HepG2 (cell line): ENCODE data around the gene KATNB1. TPM values are rescaled to one million over a fixed set of nuclear protein-coding genes. Genes with fewer than 3 reads are reported as not detected.

Experiments used
- CEBPB ChIP-seq: IDR thresholded peaks from 2 replicates; pipeline ENCODE4 v1.6.1; 2011; ENCODE audit warnings: low read depth, low read length, improper control_type of control experiment, borderline replicate concordance
- ELK4 ChIP-seq: sonication (generic); formaldehyde crosslinking; IDR thresholded peaks from 2 replicates; pipeline ENCODE4 v1.9.0; 2021; ENCODE audit warnings: missing genetic modification reagents, borderline replicate concordance
- HMG20A ChIP-seq: IDR thresholded peaks from 2 replicates; pipeline ENCODE4 v1.6.1; 2016; ENCODE audit warnings: borderline replicate concordance
- HOXA9 ChIP-seq: sonication (generic); formaldehyde crosslinking; IDR thresholded peaks from 2 replicates; pipeline ENCODE4 v1.8.1; 2022; ENCODE audit warnings: missing genetic modification reagents, mild to moderate bottlenecking, moderate library complexity, borderline replicate concordance
- NFKBIZ ChIP-seq: IDR thresholded peaks from 2 replicates; pipeline ENCODE4 v1.6.1; 2018; ENCODE audit warnings: missing genetic modification reagents, missing compliant biosample characterization
- NR2F2 ChIP-seq: IDR thresholded peaks from 2 replicates; pipeline ENCODE4 v1.6.1; 2012; ENCODE audit warnings: low read depth, inconsistent platforms, borderline replicate concordance
- RARA ChIP-seq: IDR thresholded peaks from 2 replicates; pipeline ENCODE4 v1.6.1; 2016; ENCODE audit warnings: missing genetic modification reagents, missing compliant biosample characterization
- SOX13 ChIP-seq, 3 experiments: fragments of 450-650 bp in 1 of 3; sonication (generic) in 1 of 3; formaldehyde crosslinking in 1 of 3; IDR thresholded peaks in 2 of 3; conservative IDR thresholded peaks in 1 of 3; 2 replicates each; pipeline versions ENCODE4 v1.5.0 to v1.6.1; 2016 to 2020; ENCODE audit warnings: antibody characterized with exemption in 1 of 3, mild to moderate bottlenecking in 1 of 3, missing compliant biosample characterization in 1 of 3, missing genetic modification reagents in 1 of 3, moderate library complexity in 1 of 3
- YEATS4 ChIP-seq: sonication (generic); formaldehyde crosslinking; IDR thresholded peaks from 2 replicates; pipeline ENCODE4 v1.4.0; 2020; ENCODE audit warnings: missing genetic modification reagents, borderline replicate concordance
- ZBTB10 ChIP-seq: sonication (generic); formaldehyde crosslinking; IDR thresholded peaks from 2 replicates; pipeline ENCODE4 v1.4.0; 2020; ENCODE audit warnings: missing genetic modification reagents, borderline replicate concordance
- ZBTB49 ChIP-seq: sonication (generic); formaldehyde crosslinking; IDR thresholded peaks from 2 replicates; pipeline ENCODE4 v1.4.0; 2020; ENCODE audit warnings: missing genetic modification reagents, borderline replicate concordance
- ZBTB7B ChIP-seq: sonication (generic); formaldehyde crosslinking; IDR thresholded peaks from 2 replicates; pipeline ENCODE4 v1.4.0; 2020; ENCODE audit warnings: missing genetic modification reagents
- ZMAT3 ChIP-seq: sonication (generic); formaldehyde crosslinking; conservative IDR thresholded peaks from 2 replicates; pipeline ENCODE4 v1.7.0; 2021; ENCODE audit warnings: missing genetic modification reagents
- ZMYM3 ChIP-seq: sonication (generic); formaldehyde crosslinking; IDR thresholded peaks from 2 replicates; pipeline ENCODE4 v1.5.1; 2020; ENCODE audit warnings: mild to moderate bottlenecking, missing genetic modification reagents
- ZNF326 ChIP-seq: sonication (generic); formaldehyde crosslinking; IDR thresholded peaks from 2 replicates; pipeline ENCODE4 v1.4.0; 2020; ENCODE audit warnings: missing genetic modification reagents, borderline replicate concordance
- polyA plus RNA-seq, 8 experiments: library from polyadenylated mRNA; depleted of rRNA in 3 of 8; stranded (reverse) in 7 of 8; unstranded in 1 of 8; fragments of >200 nt; fragmentation: Illumina TruSeq in 4 of 8; extraction: Trizol in 4 of 8; gene quantifications; 2 replicates each; pipeline versions ENCODE4 v1.2.1 to v1.2.3, GENCODE V29; 2011 to 2016; ENCODE audit warnings: low read depth in 4 of 8, missing spikeins in 1 of 8, mixed read lengths in 1 of 8; ENCODE audit not compliant: insufficient read depth in 1 of 8
- total RNA-seq, 5 experiments: library from RNA; depleted of rRNA; stranded (reverse); fragments of >200 nt; fragmentation: Illumina TruSeq; extraction: Trizol; gene quantifications; 2 replicates each; pipeline ENCODE4 v1.2.3, GENCODE V29; 2016; ENCODE audit warnings: low read depth in 1 of 5
- TF ChIP-seq, protein P1 (sequence below): sonication (generic); formaldehyde crosslinking; IDR thresholded peaks from 2 replicates; pipeline ENCODE4 v1.4.0; 2020; ENCODE audit warnings: missing genetic modification reagents, mild to moderate bottlenecking, borderline replicate concordance
- TF ChIP-seq, protein P2 (sequence below): IDR thresholded peaks from 2 replicates; pipeline ENCODE4 v1.4.0; 2020; ENCODE audit warnings: mild to moderate bottlenecking, missing genetic modification reagents

KATNB1 gene
- total and polyA plus RNA-seq, 2 of the 13 experiments (the other 11 are each of a cell fraction or from before 2014, with no cell fraction given) = 31.5 to 43.5 TPM

DNA sequence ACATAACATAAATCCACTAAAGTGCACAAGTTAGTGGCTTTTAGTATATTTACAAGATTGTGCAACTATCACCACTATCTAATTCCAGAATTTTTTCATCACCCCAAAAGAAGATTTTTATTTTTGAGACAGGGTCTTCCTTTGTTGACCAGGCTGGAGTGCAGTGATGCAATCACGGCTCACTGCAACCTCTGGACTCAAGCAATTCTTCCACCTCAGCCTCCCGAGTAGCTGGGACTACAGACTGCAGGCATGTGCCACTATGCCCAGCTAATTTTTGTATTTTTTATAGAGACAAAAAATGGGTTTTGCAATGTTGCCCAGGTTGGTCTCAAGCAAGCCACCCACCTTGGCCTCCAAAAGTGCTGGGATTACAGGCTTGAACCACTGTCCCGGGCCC, 25.9 kb upstream of the KATNB1 start (continued):
- no peak for TF ChIP-seq ZBTB49 (CRISPR knock-in tag)
- no peak for TF ChIP-seq ZMAT3 (CRISPR knock-in tag)
- TF ChIP-seq ZBTB7B = peak; percentile 78
- TF ChIP-seq, protein P1, sequence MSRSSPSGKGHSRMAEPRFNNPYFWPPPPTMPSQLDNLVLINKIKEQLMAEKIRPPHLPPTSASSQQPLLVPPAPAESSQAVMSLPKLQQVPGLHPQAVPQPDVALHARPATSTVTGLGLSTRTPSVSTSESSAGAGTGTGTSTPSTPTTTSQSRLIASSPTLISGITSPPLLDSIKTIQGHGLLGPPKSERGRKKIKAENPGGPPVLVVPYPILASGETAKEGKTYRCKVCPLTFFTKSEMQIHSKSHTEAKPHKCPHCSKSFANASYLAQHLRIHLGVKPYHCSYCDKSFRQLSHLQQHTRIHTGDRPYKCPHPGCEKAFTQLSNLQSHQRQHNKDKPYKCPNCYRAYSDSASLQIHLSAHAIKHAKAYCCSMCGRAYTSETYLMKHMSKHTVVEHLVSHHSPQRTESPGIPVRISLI (CRISPR knock-in tag) = peak; percentile 68; the same call in 1 of the 2 replicates
- TF ChIP-seq RARA = peak; percentile 23; the same call in 1 of the 2 replicates
- TF ChIP-seq, protein P2, sequence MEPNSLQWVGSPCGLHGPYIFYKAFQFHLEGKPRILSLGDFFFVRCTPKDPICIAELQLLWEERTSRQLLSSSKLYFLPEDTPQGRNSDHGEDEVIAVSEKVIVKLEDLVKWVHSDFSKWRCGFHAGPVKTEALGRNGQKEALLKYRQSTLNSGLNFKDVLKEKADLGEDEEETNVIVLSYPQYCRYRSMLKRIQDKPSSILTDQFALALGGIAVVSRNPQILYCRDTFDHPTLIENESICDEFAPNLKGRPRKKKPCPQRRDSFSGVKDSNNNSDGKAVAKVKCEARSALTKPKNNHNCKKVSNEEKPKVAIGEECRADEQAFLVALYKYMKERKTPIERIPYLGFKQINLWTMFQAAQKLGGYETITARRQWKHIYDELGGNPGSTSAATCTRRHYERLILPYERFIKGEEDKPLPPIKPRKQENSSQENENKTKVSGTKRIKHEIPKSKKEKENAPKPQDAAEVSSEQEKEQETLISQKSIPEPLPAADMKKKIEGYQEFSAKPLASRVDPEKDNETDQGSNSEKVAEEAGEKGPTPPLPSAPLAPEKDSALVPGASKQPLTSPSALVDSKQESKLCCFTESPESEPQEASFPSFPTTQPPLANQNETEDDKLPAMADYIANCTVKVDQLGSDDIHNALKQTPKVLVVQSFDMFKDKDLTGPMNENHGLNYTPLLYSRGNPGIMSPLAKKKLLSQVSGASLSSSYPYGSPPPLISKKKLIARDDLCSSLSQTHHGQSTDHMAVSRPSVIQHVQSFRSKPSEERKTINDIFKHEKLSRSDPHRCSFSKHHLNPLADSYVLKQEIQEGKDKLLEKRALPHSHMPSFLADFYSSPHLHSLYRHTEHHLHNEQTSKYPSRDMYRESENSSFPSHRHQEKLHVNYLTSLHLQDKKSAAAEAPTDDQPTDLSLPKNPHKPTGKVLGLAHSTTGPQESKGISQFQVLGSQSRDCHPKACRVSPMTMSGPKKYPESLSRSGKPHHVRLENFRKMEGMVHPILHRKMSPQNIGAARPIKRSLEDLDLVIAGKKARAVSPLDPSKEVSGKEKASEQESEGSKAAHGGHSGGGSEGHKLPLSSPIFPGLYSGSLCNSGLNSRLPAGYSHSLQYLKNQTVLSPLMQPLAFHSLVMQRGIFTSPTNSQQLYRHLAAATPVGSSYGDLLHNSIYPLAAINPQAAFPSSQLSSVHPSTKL (CRISPR knock-in tag) = peak; percentile 92
- peak; percentile 34; the same call in 1 of the 2 replicates for TF ChIP-seq ZBTB10
- TF ChIP-seq HOXA9 = no peak
- TF ChIP-seq ZMYM3 = peak; percentile 54; the same call in 1 of the 2 replicates
- no peak for TF ChIP-seq SOX13 (IDR thresholded peaks at IDR 0.05)
- peak in 1 of 2 experiments; percentile 74; a peak in 2 of 4 replicates for TF ChIP-seq SOX13 (CRISPR knock-in tag; conservative IDR thresholded peaks at IDR 0.05 in 1 of 2, IDR thresholded peaks at IDR 0.05 in 1 of 2)
- TF ChIP-seq HMG20A = peak; percentile 43; the same call in 1 of the 2 replicates
- no peak for TF ChIP-seq ELK4 (CRISPR knock-in tag)
- TF ChIP-seq CEBPB = peak; percentile 97
- no peak for TF ChIP-seq ZNF326
- peak; percentile 61; the same call in 1 of the 2 replicates for TF ChIP-seq YEATS4
- 0 out of 2 replicates have a peak, but pooled peaks have one; percentile 15 for TF ChIP-seq NR2F2
- TF ChIP-seq NFKBIZ = peak; percentile 47; the same call in 1 of the 2 replicates
